Ishikawa (cell line): ENCODE data around the gene STX1A.

ENCODE experiments used
- CREB1 ChIP-seq: IDR thresholded peaks from 2 replicates; pipeline ENCODE4 v1.6.1; 2012; ENCODE audit warnings: low read depth
- EGR1 ChIP-seq: IDR thresholded peaks from 2 replicates; pipeline ENCODE4 v1.6.1; 2012
- EP300 ChIP-seq: IDR thresholded peaks from 2 replicates; pipeline ENCODE4 v1.6.1; 2012; ENCODE audit warnings: borderline replicate concordance
- RAD21 ChIP-seq: IDR thresholded peaks from 2 replicates; pipeline ENCODE4 v1.6.1; 2012; ENCODE audit warnings: low read depth
- TAF1 ChIP-seq: IDR thresholded peaks from 2 replicates; pipeline ENCODE4 v1.6.1; 2012; ENCODE audit warnings: low read depth, mild to moderate bottlenecking
- TEAD4 ChIP-seq: IDR thresholded peaks from 2 replicates; pipeline ENCODE4 v1.6.1; 2012
- ZBTB7A ChIP-seq: IDR thresholded peaks from 2 replicates; pipeline ENCODE4 v1.6.1; 2012; ENCODE audit warnings: low read depth
- TF ChIP-seq, protein P1 (sequence below): IDR thresholded peaks from 2 replicates; pipeline ENCODE4 v1.6.1; 2012; ENCODE audit warnings: low read depth, mild to moderate bottlenecking

DNA sequence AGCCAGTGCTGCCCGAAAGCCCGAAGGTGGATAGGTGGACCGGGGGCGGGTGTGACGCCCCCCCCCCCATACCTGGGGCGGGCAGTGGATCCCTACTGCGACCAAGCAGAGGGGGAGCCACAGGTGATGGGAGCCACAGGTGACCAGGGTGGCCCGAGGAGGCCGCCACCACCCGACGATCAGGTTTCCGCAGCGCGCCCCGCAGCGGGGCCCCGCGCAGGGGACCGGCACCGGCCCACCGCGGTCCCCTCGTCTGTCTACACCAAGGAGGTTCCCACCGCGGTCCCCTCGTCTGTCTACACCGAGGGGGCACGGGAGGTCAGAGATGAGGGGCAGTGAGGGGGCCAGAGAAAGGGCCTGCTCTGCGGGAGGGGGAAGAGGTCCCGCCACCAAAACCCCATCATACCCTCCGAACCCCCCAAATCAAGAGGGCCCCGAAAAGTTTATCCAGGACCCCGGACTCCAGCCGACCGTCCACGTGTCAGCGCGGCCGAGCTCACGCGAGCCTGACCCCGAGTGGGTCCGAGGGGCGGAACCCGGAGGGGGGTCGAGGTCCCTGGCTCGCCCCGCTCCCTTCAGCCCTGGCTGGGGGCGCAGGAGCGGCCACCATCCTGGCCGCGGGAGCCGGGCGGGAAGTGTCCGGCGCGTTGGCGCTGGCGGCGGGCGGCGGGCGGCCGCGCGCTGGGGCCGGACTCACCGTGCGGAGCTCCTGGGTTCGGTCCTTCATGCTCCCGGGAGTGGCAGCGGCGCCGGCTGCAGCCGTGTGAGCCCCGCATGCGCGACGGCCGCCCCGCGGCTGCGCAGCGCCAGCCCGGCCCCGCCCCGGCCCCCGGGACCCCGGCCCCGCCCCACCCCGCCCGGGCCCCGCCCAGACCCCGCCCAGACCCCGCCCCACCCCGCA is at the start of gene STX1A:
- TF ChIP-seq TAF1 (peak; percentile 67; the same call in 1 of the 2 replicates), EP300 (no peak), TEAD4 (no peak), RAD21 (no peak), EGR1 (no peak), CREB1 (no peak), ZBTB7A (peak; percentile 66)
- TF ChIP-seq, protein P1, sequence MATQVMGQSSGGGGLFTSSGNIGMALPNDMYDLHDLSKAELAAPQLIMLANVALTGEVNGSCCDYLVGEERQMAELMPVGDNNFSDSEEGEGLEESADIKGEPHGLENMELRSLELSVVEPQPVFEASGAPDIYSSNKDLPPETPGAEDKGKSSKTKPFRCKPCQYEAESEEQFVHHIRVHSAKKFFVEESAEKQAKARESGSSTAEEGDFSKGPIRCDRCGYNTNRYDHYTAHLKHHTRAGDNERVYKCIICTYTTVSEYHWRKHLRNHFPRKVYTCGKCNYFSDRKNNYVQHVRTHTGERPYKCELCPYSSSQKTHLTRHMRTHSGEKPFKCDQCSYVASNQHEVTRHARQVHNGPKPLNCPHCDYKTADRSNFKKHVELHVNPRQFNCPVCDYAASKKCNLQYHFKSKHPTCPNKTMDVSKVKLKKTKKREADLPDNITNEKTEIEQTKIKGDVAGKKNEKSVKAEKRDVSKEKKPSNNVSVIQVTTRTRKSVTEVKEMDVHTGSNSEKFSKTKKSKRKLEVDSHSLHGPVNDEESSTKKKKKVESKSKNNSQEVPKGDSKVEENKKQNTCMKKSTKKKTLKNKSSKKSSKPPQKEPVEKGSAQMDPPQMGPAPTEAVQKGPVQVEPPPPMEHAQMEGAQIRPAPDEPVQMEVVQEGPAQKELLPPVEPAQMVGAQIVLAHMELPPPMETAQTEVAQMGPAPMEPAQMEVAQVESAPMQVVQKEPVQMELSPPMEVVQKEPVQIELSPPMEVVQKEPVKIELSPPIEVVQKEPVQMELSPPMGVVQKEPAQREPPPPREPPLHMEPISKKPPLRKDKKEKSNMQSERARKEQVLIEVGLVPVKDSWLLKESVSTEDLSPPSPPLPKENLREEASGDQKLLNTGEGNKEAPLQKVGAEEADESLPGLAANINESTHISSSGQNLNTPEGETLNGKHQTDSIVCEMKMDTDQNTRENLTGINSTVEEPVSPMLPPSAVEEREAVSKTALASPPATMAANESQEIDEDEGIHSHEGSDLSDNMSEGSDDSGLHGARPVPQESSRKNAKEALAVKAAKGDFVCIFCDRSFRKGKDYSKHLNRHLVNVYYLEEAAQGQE, result no peak
